Placental epithelial cell (primary cell): Measurements from ENCODE around the gene ADGRG2. TPM values are rescaled to one million over a fixed set of nuclear protein-coding genes. Genes with fewer than 3 reads are reported as not detected.

Experiments
- total RNA-seq: library from RNA; depleted of rRNA; stranded (reverse); fragments of >200 nt; gene quantifications from 2 replicates; pipeline ENCODE4 v1.2.3, GENCODE V29; 2012

The ADGRG2 gene, protein sequence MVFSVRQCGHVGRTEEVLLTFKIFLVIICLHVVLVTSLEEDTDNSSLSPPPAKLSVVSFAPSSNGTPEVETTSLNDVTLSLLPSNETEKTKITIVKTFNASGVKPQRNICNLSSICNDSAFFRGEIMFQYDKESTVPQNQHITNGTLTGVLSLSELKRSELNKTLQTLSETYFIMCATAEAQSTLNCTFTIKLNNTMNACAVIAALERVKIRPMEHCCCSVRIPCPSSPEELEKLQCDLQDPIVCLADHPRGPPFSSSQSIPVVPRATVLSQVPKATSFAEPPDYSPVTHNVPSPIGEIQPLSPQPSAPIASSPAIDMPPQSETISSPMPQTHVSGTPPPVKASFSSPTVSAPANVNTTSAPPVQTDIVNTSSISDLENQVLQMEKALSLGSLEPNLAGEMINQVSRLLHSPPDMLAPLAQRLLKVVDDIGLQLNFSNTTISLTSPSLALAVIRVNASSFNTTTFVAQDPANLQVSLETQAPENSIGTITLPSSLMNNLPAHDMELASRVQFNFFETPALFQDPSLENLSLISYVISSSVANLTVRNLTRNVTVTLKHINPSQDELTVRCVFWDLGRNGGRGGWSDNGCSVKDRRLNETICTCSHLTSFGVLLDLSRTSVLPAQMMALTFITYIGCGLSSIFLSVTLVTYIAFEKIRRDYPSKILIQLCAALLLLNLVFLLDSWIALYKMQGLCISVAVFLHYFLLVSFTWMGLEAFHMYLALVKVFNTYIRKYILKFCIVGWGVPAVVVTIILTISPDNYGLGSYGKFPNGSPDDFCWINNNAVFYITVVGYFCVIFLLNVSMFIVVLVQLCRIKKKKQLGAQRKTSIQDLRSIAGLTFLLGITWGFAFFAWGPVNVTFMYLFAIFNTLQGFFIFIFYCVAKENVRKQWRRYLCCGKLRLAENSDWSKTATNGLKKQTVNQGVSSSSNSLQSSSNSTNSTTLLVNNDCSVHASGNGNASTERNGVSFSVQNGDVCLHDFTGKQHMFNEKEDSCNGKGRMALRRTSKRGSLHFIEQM
- total RNA-seq: 0.22 and 0.39 TPM in 2 replicates

DNA sequence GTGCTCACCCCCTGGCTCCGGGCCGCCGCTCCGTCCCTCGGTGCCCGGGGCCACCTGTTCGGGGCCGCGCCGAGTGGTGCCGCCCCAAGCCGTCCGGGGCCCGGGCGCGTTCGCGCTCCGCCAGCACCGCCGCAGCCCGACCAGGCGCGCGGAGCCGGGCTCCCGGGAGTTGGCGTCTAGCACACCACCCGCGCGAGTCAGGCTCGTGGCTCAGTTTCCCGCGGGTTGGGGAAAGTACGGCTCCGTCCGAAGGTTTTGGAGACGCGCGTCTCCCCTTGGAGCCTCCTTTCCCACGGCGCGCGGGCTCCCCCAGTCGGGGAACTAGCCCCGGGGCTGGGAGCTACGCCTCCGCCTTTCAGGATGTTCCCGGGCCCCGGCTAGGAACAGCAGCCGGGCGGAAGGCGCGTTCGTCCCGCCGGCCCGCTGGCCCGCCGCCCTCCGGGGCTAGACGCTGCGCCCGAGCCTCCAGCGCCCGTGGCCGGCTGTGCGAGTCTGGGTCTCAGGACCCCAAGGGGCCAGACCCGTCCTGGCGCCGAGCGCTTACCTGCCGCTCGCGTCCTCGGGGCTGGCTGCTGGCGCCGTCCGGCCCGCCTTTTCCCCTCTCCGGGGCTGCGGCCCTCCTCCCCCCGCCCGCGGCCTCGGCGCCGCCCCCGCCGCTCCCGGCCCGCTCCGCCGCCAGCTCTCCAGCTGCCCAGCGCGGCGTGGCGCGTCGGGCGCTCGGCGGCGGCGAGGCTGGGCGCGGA is at the start of gene ADGRG2:
Gene ADGRG2 (minus strand): TSS at position 571 of the 743 bp plus-strand sequence. CDS start 53,634 bp downstream, outside the sequence.

DNA sequence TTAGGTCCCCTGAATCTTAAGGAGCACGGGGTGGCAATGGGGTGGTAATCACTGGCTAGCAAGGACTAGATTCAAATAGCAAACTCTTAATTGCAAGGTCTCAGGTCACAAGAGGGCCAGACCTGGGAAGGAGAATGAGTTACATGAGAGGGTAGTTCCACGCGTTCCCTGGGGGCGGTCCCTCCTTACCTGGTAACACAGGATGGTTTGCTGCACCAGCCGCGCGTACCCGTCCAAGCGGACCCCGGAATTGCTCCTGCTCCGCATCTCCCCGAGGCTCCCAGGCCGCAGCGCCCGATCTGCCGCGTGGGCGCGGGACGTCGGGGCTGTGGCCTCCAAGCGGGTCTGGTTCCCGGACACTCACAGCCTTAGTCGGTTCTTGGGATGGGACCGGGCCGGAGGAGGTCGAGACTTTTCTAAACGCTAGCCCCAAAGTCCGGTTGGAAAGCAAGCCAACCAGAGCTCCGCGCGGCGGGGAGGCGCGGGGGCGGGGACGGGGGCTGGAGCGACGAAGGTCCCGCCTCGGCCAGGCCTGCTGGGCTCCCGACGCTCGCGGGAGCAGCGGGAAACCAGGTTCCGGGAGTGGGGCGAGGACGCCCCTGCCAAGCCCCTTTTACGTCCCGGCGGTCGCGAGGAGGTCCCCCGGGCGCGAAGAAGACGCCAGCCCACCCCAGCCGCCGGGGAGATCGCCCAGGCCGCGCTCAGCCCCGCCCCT is 138.4 kb downstream of the ADGRG2 start, which contains the start of gene PHKA2:
Gene PHKA2 (minus strand): TSS at position 449 of the 715 bp plus-strand sequence. CDS start 182 bp downstream, at position 267.

Other genes with a start within 250 kb of the ADGRG2 start
- 28.2 and 48.3 TPM in 2 replicates for gene PHKA2, start 138.4 kb downstream of the ADGRG2 start, total RNA-seq
- gene PDHA1, start 221.5 kb upstream of the ADGRG2 start, total RNA-seq: 61.5 and 64.4 TPM in 2 replicates